Lower leg skin (tissue), 3 donors: ENCODE results near the gene ENO4.

ENCODE experiments used
- POLR2A ChIP-seq, 2 donors: fragments of 450-650 bp; IDR thresholded peaks; one replicate each; pipeline ENCODE4 v1.6.1; 2016 to 2017; ENCODE audit warnings: antibody characterized with exemption in 2 of 2, mild to moderate bottlenecking in 1 of 2, moderate library complexity in 1 of 2
- TF ChIP-seq, protein P1 (sequence below), 3 donors: fragments of 450-650 bp; IDR thresholded peaks; one replicate each; pipeline ENCODE4 v1.5.1; 2016; ENCODE audit warnings: antibody characterized with exemption in 3 of 3, mild to moderate bottlenecking in 3 of 3, moderate library complexity in 2 of 3

DNA sequence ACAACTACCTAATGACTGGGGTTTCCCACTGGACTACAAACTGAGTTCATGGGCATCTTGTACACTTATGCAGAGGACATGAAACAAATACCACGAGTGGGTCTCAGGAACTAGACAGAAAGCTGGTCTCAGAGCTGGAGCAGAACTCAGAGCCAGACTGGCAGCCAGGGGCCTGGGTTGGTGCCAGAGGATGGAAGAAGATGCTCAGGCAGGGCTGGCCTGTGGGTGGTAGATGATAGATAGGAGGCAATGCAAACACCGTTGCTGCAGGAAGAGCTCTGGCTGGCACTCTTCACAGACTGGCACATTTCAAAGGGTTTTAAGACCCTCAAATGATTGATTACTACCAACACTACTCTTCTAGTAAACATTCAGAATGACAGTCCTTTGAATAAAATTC lies 28.8 kb downstream of the ENO4 start:
- TF ChIP-seq POLR2A (IDR thresholded peaks at IDR 0.05): no peak
- TF ChIP-seq, protein P1, sequence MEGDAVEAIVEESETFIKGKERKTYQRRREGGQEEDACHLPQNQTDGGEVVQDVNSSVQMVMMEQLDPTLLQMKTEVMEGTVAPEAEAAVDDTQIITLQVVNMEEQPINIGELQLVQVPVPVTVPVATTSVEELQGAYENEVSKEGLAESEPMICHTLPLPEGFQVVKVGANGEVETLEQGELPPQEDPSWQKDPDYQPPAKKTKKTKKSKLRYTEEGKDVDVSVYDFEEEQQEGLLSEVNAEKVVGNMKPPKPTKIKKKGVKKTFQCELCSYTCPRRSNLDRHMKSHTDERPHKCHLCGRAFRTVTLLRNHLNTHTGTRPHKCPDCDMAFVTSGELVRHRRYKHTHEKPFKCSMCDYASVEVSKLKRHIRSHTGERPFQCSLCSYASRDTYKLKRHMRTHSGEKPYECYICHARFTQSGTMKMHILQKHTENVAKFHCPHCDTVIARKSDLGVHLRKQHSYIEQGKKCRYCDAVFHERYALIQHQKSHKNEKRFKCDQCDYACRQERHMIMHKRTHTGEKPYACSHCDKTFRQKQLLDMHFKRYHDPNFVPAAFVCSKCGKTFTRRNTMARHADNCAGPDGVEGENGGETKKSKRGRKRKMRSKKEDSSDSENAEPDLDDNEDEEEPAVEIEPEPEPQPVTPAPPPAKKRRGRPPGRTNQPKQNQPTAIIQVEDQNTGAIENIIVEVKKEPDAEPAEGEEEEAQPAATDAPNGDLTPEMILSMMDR (IDR thresholded peaks at IDR 0.05): no peak
